K562 (cell line): ENCODE results near the gene CCDC17. TPM values are rescaled to one million over a fixed set of nuclear protein-coding genes. Genes with fewer than 3 reads are reported as not detected.

Source experiments
- ARID3B ChIP-seq: fragments of 250-450 bp; sonication (Bioruptor Pico); IDR thresholded peaks from 2 replicates; pipeline ENCODE4 v1.4.0; 2020; ENCODE audit warnings: borderline replicate concordance
- CTBP1 ChIP-seq: fragments of 450-650 bp; IDR thresholded peaks from 2 replicates; pipeline ENCODE4 v1.6.1; 2016; ENCODE audit warnings: borderline replicate concordance
- E2F5 ChIP-seq: sonication (generic); formaldehyde crosslinking; IDR thresholded peaks from 2 replicates; pipeline ENCODE4 v1.8.0; 2022; ENCODE audit warnings: mild to moderate bottlenecking, missing genetic modification reagents
- FOXK2 ChIP-seq, 2 experiments: fragments of 450-650 bp; IDR thresholded peaks in 1 of 2; conservative IDR thresholded peaks in 1 of 2; 2 replicates each; pipeline ENCODE4 v1.6.1; 2016; ENCODE audit warnings: low read depth in 2 of 2, mild to moderate bottlenecking in 1 of 2
- FOXO4 ChIP-seq: fragments of 450-650 bp; formaldehyde crosslinking; IDR thresholded peaks from 2 replicates; pipeline ENCODE4 v1.4.0; 2020; ENCODE audit warnings: mild to moderate bottlenecking, moderate library complexity
- IRF1 ChIP-seq: sonication (generic); formaldehyde crosslinking; IDR thresholded peaks from 2 replicates; pipeline ENCODE4 v1.8.0; 2022; ENCODE audit warnings: missing genetic modification reagents, mild to moderate bottlenecking, borderline replicate concordance
- IRF9 ChIP-seq: fragments of 450-650 bp; IDR thresholded peaks from 2 replicates; pipeline ENCODE4 v1.6.1; 2016; ENCODE audit warnings: missing biosample characterization, missing genetic modification characterization
- JUNB ChIP-seq: fragments of 450-650 bp; formaldehyde crosslinking; conservative IDR thresholded peaks from 2 replicates; pipeline ENCODE4 v1.4.0; 2020; ENCODE audit warnings: mild to moderate bottlenecking
- KLF13 ChIP-seq: fragments of 450-650 bp; IDR thresholded peaks from 2 replicates; pipeline ENCODE4 v1.6.1; 2016; ENCODE audit warnings: missing genetic modification characterization, low read depth, mild to moderate bottlenecking, missing compliant biosample characterization, moderate library complexity, borderline replicate concordance
- NRF1 ChIP-seq, 2 experiments: fragments of 450-650 bp; IDR thresholded peaks in 1 of 2; conservative IDR thresholded peaks in 1 of 2; 2 replicates each; pipeline ENCODE4 v1.6.1; 2014; ENCODE audit warnings: mild to moderate bottlenecking in 2 of 2
- RBBP5 ChIP-seq: fragments of 200-600 bp; sonication (generic); IDR thresholded peaks from 2 replicates; pipeline ENCODE4 v1.6.1; 2012; ENCODE audit warnings: borderline replicate concordance, mild to moderate bottlenecking, low read length, control low read depth, inconsistent platforms; ENCODE audit not compliant: insufficient read depth, poor library complexity, severe bottlenecking
- RBM15 ChIP-seq: fragments of 200-400 bp; formaldehyde crosslinking; IDR thresholded peaks from 2 replicates; pipeline ENCODE4 v1.6.1; 2018; ENCODE audit warnings: mild to moderate bottlenecking, low read length, moderate library complexity; ENCODE audit not compliant: insufficient read depth
- RNF2 ChIP-seq: sonication (generic); IDR thresholded peaks from 2 replicates; pipeline ENCODE4 v1.6.1; 2016
- SLC30A9 ChIP-seq: fragments of 250-450 bp; sonication (Bioruptor Pico); IDR thresholded peaks from 2 replicates; pipeline ENCODE4 v1.8.0; 2022; ENCODE audit warnings: mild to moderate bottlenecking, moderate library complexity
- SMARCA5 ChIP-seq: fragments of 450-650 bp; IDR thresholded peaks from 2 replicates; pipeline ENCODE4 v1.6.1; 2016
- SMARCC2 ChIP-seq: fragments of 450-650 bp; IDR thresholded peaks from 2 replicates; pipeline ENCODE4 v1.6.1; 2017; ENCODE audit warnings: antibody characterized with exemption, moderate library complexity, mild to moderate bottlenecking, low read depth
- SOX6 ChIP-seq: fragments of 450-650 bp; IDR thresholded peaks from 2 replicates; pipeline ENCODE4 v1.6.1; 2014; ENCODE audit warnings: mild to moderate bottlenecking
- STAG1 ChIP-seq: sonication (generic); formaldehyde crosslinking; IDR thresholded peaks from 2 replicates; pipeline ENCODE4 v1.5.0; 2020; ENCODE audit warnings: missing genetic modification reagents, borderline replicate concordance
- TGIF2 ChIP-seq: sonication (generic); formaldehyde crosslinking; IDR thresholded peaks from 2 replicates; pipeline ENCODE4 v1.8.1; 2022; ENCODE audit warnings: mild to moderate bottlenecking, missing genetic modification reagents, moderate library complexity
- WHSC1 ChIP-seq: IDR thresholded peaks from one replicate; pipeline ENCODE4 v1.6.1; 2012; ENCODE audit warnings: low read length, control low read depth, inconsistent platforms
- ZNF124 ChIP-seq: sonication (generic); formaldehyde crosslinking; IDR thresholded peaks from 2 replicates; pipeline ENCODE4 v1.8.1; 2022; ENCODE audit warnings: missing genetic modification reagents
- ZNF408 ChIP-seq: fragments of 250-450 bp; sonication (Bioruptor Pico); IDR thresholded peaks from 2 replicates; pipeline ENCODE4 v1.4.0; 2020; ENCODE audit warnings: low read depth, mild to moderate bottlenecking, moderate library complexity
- ZNF717 ChIP-seq: fragments of 250-450 bp; sonication (Bioruptor Pico); IDR thresholded peaks from 2 replicates; pipeline ENCODE4 v1.5.0; 2021
- ZNF780A ChIP-seq: fragments of 250-450 bp; sonication (Bioruptor Pico); IDR thresholded peaks from 2 replicates; pipeline ENCODE4 v1.5.0; 2021; ENCODE audit warnings: mild to moderate bottlenecking
- polyA plus RNA-seq, 8 experiments: library from polyadenylated mRNA; depleted of rRNA in 4 of 8; stranded (reverse) in 5 of 8; unstranded in 3 of 8; fragments of >200 nt; fragmentation: Nextera tagmentation in 2 of 8; fragmentation: Illumina TruSeq in 1 of 8; extraction: Ambion mirVana in 2 of 8; extraction: Trizol in 1 of 8; gene quantifications; 2 replicates each; pipeline versions ENCODE4 v1.2.1 to v1.2.3, GENCODE V29; 2011 to 2014; ENCODE audit warnings: inconsistent platforms in 1 of 8, missing spikeins in 1 of 8
- total RNA-seq, 7 experiments: library from RNA; depleted of rRNA in 6 of 7; stranded (reverse); fragments of >200 nt in 6 of 7; fragmentation: Illumina TruSeq in 2 of 7; extraction: Trizol in 2 of 7; gene quantifications; 2 replicates each; pipeline versions ENCODE4 v1.2.1 to v1.2.3, GENCODE V29; 2011 to 2021; ENCODE audit warnings: low replicate concordance in 1 of 7

The CCDC17 gene
- total and polyA plus RNA-seq, 9 of the 15 experiments (the other 6 are each of a cell fraction or from before 2014, with no cell fraction given), result 0.20 to 2.4 (median 0.85) TPM

- TF ChIP-seq JUNB (CRISPR knock-in tag), result no peak
- TF ChIP-seq RBBP5, result peak; percentile 97
- TF ChIP-seq ZNF124 (CRISPR knock-in tag), result peak; percentile 89; the same call in 1 of the 2 replicates
- TF ChIP-seq STAG1 (CRISPR knock-in tag), result peak; percentile 26; the same call in 1 of the 2 replicates
- no peak for TF ChIP-seq ZNF717 (CRISPR knock-in tag)
- peak; percentile 3 to 40; a peak in 1 of 4 replicates for TF ChIP-seq FOXK2 (conservative IDR thresholded peaks at IDR 0.05 in 1 of 2, IDR thresholded peaks at IDR 0.05 in 1 of 2; ENCODE audit: low read depth in 2 of 2)
- TF ChIP-seq SOX6, result peak; percentile 39; the same call in 1 of the 2 replicates
- TF ChIP-seq IRF9, result no peak
- no peak for TF ChIP-seq RBM15
- TF ChIP-seq RNF2, result peak; percentile 50; the same call in 1 of the 2 replicates
- TF ChIP-seq WHSC1, result no peak
- no peak for TF ChIP-seq KLF13
- TF ChIP-seq TGIF2 (CRISPR knock-in tag), result no peak
- no peak for TF ChIP-seq ARID3B (CRISPR knock-in tag)
- no peak for TF ChIP-seq IRF1
- no peak for TF ChIP-seq SLC30A9
- no peak for TF ChIP-seq E2F5 (CRISPR knock-in tag)
- TF ChIP-seq FOXO4 (CRISPR knock-in tag), result no peak
- no peak; the same call in 1 of the 2 replicates for TF ChIP-seq SMARCC2
- TF ChIP-seq ZNF780A (CRISPR knock-in tag), result no peak
- no peak for TF ChIP-seq ZNF408
- no peak for TF ChIP-seq NRF1 (conservative IDR thresholded peaks at IDR 0.05 in 1 of 2, IDR thresholded peaks at IDR 0.05 in 1 of 2)
- TF ChIP-seq SMARCA5, result no peak
- TF ChIP-seq CTBP1, result no peak
Measured at GRCh38 chr1:45583666-45584350, 40.0 kb downstream of the CCDC17 start, which contains the start of gene NASP (continued).
